Tibial artery (tissue), 4 donors: Measurements from ENCODE around the gene MMP13.

ENCODE experiments used
- DNase-seq, 2 donors: peaks; one replicate each; pipeline ENCODE4 v3.0.0-alpha.2; 2019
- H3K27ac ChIP-seq, 2 donors: fragments of 200-600 bp; sonication (generic) in 1 of 2; 1 replicate in 1 of 2; 2 replicates in 1 of 2; pipeline ENCODE4 v1.5.1; 2018 to 2019; ENCODE audit warnings: mild to moderate bottlenecking in 1 of 2
- H3K27me3 ChIP-seq, 2 donors: fragments of 200-600 bp; sonication (generic) in 1 of 2; one replicate each; pipeline versions ENCODE4 v1.5.1 to v1.6.0; 2016 to 2019
- H3K36me3 ChIP-seq, 3 donors: fragments of 200-600 bp; sonication (generic) in 2 of 3; one replicate each; pipeline ENCODE4 v1.5.1; 2016 to 2019; ENCODE audit warnings: mild to moderate bottlenecking in 2 of 3
- H3K4me1 ChIP-seq, 4 donors: fragments of 200-600 bp; sonication (generic) in 2 of 4; 1 replicate in 3 of 4; 2 replicates in 1 of 4; pipeline ENCODE4 v1.5.1; 2016 to 2019
- H3K4me3 ChIP-seq, 2 donors: fragments of 200-600 bp; sonication (generic) in 1 of 2; 1 replicate in 1 of 2; 2 replicates in 1 of 2; pipeline ENCODE4 v1.5.1; 2018 to 2019; ENCODE audit warnings: mild to moderate bottlenecking in 2 of 2
- H3K9me3 ChIP-seq, 3 donors: fragments of 200-600 bp; sonication (generic) in 1 of 3; one replicate each; pipeline ENCODE4 v1.5.1; 2016 to 2019
- intact Hi-C: fragments of 100-400 bp; cut with DNase I; formaldehyde crosslinking; loops from one replicate; pipeline ENCODE4 v1.15.0; 2023; ENCODE audit warnings: low total_unique reads
- TF ChIP-seq, protein P1 (sequence below), 2 experiments: fragments of 200-600 bp in 1 of 2; fragments of 450-650 bp in 1 of 2; IDR thresholded peaks; one replicate each; pipeline ENCODE4 v1.5.1; 2017 to 2019; ENCODE audit warnings: antibody characterized with exemption in 2 of 2, mild to moderate bottlenecking in 1 of 2, moderate library complexity in 1 of 2

The MMP13 gene

GRCh38 chr11:102934735-102935134, 20.8 kb downstream of the MMP13 start:
- no peak for DNase-seq
- intact Hi-C loops = no loop called here

DNA sequence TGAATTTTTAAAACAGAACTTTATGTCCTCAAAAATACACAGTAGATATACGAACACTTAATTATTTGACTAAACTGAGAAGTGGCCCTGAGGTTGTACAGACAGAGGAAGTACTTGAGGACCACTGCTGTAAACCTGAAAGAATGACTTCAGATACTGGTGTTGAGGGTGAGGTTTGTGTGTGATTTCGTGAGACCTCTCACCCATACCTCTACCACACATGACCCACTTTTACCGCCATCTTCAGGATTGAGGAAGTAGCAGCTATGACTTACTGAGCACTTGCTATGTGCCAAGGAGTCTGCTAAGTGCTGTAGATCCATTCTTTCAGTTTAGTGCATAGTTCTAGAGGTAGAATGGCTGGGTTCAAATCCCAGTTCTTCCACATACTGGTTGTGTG, 21.9 kb downstream of the MMP13 start:
- intact Hi-C loops = no loop called here
- DNase-seq = no peak

More at GRCh38 chr11:102934735-102935134, 20.8 kb downstream of the MMP13 start:
- Histone ChIP-seq H3K36me3 (no peaks in the 10 kb centered on the region), H3K27ac (no peak overlapping the region), H3K4me3 (no peak overlapping the region), H3K9me3 (no peaks in the 10 kb centered on the region), H3K4me1 (no peaks in the 10 kb centered on the region), H3K27me3 (no peaks in the 10 kb centered on the region)
- TF ChIP-seq, protein P1, sequence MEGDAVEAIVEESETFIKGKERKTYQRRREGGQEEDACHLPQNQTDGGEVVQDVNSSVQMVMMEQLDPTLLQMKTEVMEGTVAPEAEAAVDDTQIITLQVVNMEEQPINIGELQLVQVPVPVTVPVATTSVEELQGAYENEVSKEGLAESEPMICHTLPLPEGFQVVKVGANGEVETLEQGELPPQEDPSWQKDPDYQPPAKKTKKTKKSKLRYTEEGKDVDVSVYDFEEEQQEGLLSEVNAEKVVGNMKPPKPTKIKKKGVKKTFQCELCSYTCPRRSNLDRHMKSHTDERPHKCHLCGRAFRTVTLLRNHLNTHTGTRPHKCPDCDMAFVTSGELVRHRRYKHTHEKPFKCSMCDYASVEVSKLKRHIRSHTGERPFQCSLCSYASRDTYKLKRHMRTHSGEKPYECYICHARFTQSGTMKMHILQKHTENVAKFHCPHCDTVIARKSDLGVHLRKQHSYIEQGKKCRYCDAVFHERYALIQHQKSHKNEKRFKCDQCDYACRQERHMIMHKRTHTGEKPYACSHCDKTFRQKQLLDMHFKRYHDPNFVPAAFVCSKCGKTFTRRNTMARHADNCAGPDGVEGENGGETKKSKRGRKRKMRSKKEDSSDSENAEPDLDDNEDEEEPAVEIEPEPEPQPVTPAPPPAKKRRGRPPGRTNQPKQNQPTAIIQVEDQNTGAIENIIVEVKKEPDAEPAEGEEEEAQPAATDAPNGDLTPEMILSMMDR (IDR thresholded peaks at IDR 0.05) = no peak

GRCh38 chr11:102932678-102933077, 22.9 kb downstream of the MMP13 start:
- Histone ChIP-seq H3K27ac (no peak overlapping the region), H3K4me3 (no peak overlapping the region), H3K36me3 (no peaks in the 10 kb centered on the region), H3K27me3 (no peaks in the 10 kb centered on the region), H3K4me1 (peaks cover 0 to 8% (median 0%) of the 10 kb centered on the region in 4 donors), H3K9me3 (no peaks in the 10 kb centered on the region)
- DNase-seq = no peak
- intact Hi-C loops = no loop called here
- TF ChIP-seq, protein P1 (IDR thresholded peaks at IDR 0.05) = no peak

More for the DNA sequence above, 21.9 kb downstream of the MMP13 start:
- Histone ChIP-seq H3K9me3 (no peaks in the 10 kb centered on the region), H3K4me1 (no peaks in the 10 kb centered on the region), H3K36me3 (no peaks in the 10 kb centered on the region), H3K27ac (no peak overlapping the region), H3K27me3 (no peaks in the 10 kb centered on the region), H3K4me3 (no peak overlapping the region)
- TF ChIP-seq, protein P1 (IDR thresholded peaks at IDR 0.05) = no peak

DNA sequence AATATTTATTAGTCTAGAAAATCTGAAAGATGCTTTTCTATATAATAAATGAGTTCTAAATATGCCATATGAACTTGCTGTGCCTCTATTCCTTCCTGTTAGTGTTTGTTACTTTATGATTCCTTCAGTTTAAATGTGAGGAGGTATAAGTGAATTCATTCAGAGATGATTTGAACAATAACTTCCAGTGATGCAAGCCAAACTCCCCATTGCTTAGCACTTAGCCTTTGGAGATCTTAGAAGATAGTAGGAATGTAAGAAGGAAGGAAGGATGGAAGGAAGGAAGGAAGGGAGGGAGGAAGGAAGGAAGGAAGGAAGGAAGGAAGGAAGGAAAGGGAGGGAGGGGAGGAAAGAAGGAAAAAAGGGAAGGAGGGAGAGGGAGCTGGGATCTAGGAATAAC, 25.1 kb downstream of the MMP13 start:
- Histone ChIP-seq H3K9me3 (no peaks in the 10 kb centered on the region), H3K27ac (no peak overlapping the region), H3K27me3 (no peaks in the 10 kb centered on the region), H3K4me1 (peaks cover 0 to 17% (median 0%) of the 10 kb centered on the region in 4 donors), H3K36me3 (no peaks in the 10 kb centered on the region), H3K4me3 (no peak overlapping the region)
- intact Hi-C loops = no loop called here
- DNase-seq = no peak
- TF ChIP-seq, protein P1 (IDR thresholded peaks at IDR 0.05) = no peak

GRCh38 chr11:102929972-102930371, 25.6 kb downstream of the MMP13 start:
- intact Hi-C loops = no loop called here
- no peaks in the 10 kb centered on the region for H3K9me3 ChIP-seq
- H3K4me3 ChIP-seq = no peak overlapping the region
- no peak overlapping the region for H3K27ac ChIP-seq
- no peak for DNase-seq
- no peaks in the 10 kb centered on the region for H3K36me3 ChIP-seq
- TF ChIP-seq, protein P1 (IDR thresholded peaks at IDR 0.05) = no peak
- H3K27me3 ChIP-seq = no peaks in the 10 kb centered on the region
- H3K4me1 ChIP-seq = peaks cover 0 to 17% (median 0%) of the 10 kb centered on the region in 4 donors

- H3K27ac ChIP-seq = no peak overlapping the region
- no peaks in the 10 kb centered on the region for H3K36me3 ChIP-seq
- peaks cover 0 to 17% (median 0%) of the 10 kb centered on the region in 4 donors for H3K4me1 ChIP-seq
- intact Hi-C loops = no loop called here
- no peak for DNase-seq
- H3K4me3 ChIP-seq = no peak overlapping the region
- H3K9me3 ChIP-seq = no peaks in the 10 kb centered on the region
- H3K27me3 ChIP-seq = no peaks in the 10 kb centered on the region
- TF ChIP-seq, protein P1 (IDR thresholded peaks at IDR 0.05) = no peak
Measured at GRCh38 chr11:102929166-102929565, 26.4 kb downstream of the MMP13 start.
